NCI-H128 (cell line): ENCODE measurements around the gene ZNF670.
"Not testable (repeated sequence)": the region's sequence is repeated elsewhere in the genome, so short reads cannot be mapped to it uniquely, and the experiment has no call there.

ENCODE experiments used
- DNase-seq: peaks from one replicate; lab custom pipeline; 2025; ENCODE audit not compliant: unreplicated experiment; lab: John Stamatoyannopoulos, UW

Gene ZNF670

DNA sequence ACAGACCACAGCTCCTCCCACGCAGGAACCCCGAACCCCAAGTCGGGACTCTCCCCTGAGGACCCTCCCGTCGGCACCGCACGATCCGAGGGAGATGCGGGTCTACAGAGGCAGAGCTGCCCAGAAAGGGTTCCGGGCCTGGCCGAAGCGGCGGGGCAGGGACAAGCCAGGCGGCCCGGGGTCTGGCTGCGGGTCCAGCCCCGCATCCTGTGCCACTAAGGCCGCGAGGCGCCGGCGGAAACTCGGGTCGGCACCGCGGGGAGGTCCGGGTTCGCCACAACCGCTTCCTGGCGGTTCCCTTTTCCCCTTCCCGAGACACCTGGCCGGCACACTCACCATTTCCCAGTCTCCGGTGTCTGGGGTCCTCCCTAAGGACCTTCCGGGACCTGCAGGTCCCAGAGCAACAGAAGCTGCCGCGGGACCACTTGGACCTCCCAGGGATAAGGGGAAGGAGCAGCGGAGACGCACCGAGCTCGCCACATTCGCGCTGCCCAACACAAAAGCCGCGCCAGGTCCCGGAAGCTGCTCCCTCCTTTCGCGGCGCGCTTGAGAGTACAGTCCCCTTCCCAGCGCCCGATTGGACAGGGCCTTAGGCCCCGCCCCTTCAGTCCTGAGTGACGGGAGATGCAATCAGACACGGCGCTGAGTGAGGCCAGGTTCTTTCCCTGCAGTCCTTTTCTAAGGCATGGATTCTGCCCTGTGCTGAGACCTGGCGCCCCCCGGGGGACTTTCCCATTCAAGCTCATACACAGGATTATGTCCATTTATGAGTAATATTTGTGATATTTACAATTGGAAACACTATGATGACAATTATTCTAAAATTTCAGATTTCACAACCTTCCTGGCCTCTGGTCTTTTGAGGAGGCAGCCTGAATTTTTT is at the start of gene ZNF670:
TSS of gene ZNF670 (minus strand) at position 554 of the 883 bp plus-strand sequence. CDS start at position 339, 215 bp downstream.
- peak; percentile 98 for DNase-seq

DNA sequence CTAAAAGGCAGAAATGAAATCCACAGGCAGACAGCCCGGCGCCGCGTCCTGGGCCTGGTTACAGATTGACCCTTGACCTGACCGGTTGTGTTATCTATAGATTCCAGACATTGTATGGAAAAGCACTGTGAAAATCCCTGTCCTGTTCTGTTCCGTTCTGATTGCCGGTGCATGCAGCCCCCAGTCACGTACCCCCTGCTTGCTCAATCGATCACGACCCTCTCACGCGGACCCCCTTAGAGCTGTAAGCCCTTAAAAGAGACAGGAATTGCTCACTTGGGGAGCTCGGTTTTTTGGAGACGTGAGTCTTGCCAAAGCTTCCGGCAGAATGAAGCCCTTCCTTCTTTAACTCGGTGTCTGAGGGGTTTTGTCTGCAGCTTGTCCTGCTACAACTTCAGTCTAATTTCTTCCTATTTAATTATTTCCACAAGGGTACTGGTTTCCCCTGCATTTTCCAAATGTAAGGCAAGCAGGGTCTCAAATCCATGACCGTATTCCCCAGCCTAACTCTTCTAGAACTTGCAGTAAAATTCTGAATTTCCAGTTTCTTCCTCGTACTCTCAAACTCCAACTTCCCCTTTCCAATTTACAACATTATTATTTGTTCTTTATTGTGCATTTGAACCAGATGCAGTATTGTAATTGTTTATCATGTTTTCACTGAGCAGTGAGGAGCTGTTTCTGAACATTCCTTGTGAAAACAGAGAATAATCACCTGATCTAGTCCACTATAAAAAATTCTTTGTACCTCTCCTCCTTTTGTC is 49.1 kb upstream of the ZNF670 start:
- not testable (repeated sequence) for DNase-seq

- DNase-seq: not testable (repeated sequence)
Measured at GRCh38 chr1:247126601-247127000, 48.0 kb upstream of the ZNF670 start.

DNA sequence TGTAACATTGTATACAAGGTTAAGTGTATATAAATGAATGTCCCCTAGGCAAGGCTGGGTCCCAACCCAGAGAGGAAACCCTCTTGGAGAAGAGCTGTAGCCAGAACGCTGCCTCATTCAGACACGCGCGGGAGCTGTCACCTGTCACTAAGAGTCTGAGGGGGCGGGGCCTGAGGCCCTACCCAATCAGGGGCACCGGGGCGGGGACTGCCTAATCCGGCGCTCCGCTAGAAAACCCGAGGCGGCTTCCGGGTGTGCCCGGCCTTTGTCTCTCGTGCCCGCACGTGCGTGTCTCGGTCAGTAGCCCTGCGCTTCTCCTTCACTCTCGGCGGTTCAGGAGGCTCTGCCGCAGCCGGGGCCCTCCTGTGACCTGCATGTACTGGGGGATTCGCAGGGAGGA is 47.6 kb upstream of the ZNF670 start:
- DNase-seq: not testable (repeated sequence)

DNA sequence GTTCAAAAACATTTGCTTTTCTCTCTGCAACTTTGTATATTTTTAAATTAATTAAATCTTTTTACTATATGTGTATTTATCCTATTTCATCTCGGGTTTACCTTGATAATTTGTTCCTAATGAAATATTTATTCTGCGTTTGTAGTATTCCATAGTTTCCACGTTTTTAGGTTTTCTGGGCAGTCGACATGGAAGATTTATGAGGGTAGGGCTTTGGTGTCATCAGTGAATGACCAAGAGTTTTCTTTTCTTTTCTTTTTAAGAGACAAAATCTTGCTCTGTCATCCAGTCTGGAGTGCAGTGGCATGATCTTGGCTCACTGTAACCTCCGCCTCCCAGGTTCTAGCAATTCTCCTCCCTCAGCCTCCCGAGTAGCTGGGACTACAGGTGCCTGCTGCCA is 42.8 kb upstream of the ZNF670 start:
- DNase-seq: no peak

DNA sequence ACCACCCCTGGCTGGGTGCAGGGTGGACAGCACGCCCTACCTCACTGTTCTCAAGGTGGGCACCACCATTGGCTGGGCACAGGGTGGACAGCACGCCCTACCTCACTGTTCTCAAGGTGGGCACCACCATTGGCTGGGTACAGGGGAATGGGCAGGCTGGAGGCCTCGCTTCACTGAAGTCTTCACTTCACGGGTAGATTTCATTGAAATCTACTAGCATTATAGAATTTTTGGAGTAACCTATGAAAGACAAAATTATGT is 41.7 kb upstream of the ZNF670 start:
- not testable (repeated sequence) for DNase-seq

DNA sequence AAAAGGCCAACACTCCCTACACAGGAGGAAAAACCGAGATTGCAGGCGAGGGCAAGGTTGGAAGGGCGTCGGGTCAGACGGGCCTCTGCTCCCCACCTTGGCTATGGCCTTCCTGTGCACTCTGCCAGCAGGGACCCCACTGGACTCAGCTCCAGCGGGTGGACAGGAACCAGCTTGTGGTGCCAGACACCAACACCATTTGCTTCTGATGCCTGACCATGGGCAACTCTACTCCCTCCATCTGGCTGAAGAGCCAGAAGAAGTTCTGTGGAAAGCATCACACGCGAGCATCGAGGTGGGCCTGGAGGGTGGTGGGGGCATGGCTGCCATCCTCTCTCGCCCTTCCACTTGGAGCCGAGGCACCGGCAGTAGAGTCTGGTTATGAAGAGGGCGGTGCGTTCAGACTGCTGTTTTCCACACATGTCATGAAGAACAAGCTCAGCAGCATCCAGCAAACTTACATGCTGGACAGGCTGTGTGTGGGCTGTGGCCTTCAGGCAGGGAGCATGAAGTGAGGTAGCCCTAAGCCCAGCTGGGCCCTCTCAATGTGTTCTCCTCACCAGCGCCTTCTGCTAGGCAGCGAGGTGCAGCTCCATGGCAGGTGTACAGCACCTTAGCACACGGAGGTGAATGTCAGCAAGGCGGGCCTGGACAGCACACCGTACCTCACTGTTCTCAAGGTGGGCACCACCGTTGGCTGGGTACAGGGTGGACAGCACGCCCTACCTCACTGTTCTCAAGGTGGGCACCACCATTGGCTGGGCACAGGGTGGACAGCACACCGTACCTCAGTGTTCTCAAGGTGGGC is 41.2 kb upstream of the ZNF670 start:
- DNase-seq: no peak

DNA sequence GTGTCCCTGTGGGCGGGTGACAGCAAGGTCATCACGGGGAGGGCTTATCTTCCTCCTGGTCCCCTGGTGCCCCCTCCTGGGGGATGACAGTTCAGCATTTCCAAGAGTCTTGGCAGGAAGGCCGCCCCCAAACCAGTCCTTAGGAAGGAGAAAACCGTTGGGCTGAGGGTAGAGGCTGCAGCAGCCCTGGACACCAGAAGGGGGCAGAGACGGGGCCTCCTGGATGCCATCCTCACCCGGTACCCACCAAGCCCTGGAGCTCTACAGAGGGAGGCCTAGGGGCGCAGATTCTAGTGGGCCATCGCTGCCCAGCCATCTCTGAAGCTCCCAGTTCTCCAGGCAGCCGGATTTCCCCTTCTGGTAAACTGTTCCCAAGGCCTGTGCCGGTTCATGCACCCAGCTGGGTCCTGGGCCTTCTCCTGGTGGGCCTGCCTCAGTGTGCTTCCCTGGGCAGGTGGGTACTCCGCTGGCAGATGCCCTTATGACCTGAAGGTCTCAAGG is 40.4 kb upstream of the ZNF670 start:
- DNase-seq: no peak

GRCh38 chr1:247115545-247115944 is 36.9 kb upstream of the ZNF670 start:
- DNase-seq: no peak

- no peak for DNase-seq
Measured at GRCh38 chr1:247115141-247115510, 36.5 kb upstream of the ZNF670 start.

DNA sequence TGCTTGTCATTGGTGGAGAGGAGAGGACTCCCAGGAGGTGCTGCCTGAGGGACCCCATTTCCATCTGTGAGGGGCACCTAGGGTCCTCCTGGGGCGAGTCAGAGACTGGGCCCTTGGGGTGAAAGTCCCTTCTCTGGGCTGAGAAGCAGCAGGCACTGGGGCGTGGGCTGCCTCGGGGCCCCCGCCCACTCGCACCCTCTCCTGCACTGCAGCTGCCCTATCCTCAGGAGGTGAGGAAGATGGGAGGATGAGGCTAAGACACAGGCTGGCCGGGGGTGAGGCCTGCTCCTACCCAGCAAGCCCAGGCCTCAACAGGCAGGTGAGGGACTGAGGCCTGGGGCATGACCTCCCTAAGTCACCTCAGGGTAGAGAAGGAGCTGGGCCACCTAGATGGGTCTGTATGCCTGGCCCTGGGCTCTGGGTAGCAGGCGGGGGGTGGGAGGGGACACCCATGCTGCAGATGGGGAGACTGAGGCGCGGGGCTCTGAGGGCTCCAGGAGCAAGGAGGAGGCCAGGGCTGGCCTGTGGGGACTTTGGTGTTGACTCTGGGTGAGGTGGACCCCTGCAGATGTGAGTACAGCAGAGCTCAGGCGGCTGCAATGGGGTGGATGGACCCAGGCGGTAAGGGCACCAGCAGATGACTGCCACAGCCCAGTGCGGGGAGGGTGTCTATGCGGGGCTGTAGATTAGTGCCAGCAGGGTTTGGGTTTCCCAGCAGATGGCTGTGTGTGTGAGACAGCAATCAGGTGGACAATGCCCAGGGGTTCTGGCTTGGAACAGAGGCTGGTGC is 35.9 kb upstream of the ZNF670 start:
- DNase-seq: no peak

DNA sequence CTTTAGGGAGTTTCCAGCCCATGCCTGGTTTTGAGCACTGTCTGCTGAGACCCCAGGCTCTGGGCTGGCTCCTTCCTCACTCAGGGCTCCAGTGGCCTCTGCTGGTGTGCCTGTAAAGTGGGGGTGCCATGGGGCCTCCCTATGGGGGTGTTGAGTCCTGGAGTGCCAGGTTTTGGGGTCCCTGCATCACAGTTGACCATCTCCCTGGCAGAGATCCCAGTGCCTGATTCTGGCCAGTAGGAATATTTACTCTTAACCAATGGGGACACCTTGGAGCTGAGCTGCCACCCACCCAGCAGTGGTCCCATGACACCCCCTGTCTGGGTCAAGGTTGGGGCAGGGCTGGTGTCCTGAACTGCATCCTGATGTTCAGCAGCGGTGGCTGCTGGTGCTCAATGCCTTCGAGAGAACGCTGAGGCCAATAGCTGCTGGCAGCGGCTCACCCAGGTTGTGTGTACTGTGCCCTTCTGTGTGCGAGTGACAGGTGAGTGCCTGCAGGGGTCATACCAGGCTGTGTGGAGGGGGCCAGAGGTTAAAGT is 35.2 kb upstream of the ZNF670 start:
- DNase-seq: no peak

- DNase-seq: no peak
Measured at GRCh38 chr1:247113094-247113497, 34.5 kb upstream of the ZNF670 start.

DNA sequence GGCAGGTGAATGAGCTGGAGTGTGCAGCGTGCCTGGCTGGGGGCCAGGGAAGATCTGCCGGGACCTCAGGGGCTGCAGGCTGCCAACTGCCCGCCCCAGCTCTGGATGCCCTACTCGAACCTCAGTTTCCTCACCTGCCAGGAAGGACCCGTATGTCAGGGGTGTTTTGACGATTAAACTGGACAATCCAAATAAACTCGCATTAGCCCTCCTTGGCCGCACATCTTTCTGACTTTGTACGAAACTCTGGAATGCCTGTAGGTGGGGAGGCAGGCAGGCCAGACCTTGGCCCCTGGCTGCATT is 33.8 kb upstream of the ZNF670 start:
- no peak for DNase-seq

GRCh38 chr1:247111700-247112478 is 33.3 kb upstream of the ZNF670 start:
- DNase-seq: no peak

DNA sequence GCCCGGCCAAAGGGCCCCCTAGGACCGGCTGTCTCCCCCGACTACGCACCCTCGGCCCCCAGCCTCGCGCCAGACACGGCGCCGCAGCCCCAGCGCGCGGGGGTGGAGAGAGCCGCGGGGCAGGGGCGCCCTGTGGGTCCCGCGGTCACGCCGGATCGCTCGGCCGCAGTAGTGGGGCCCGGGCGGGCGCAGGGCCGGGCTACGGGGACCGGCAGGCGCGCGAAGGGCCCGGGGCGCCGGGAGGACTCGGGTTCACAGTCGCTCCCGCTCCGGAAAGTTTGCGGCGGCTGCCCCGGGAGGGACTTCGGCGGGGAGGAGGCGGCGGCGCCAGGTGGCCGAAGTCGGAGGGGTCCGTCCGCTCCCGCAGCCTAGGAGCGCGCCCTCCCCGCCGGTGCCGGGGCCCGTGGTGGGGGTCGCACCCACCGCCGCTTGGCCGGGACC is 32.7 kb upstream of the ZNF670 start:
- DNase-seq: no peak

- DNase-seq: no peak
Measured at GRCh38 chr1:247110627-247111258, 32.1 kb upstream of the ZNF670 start.

DNA sequence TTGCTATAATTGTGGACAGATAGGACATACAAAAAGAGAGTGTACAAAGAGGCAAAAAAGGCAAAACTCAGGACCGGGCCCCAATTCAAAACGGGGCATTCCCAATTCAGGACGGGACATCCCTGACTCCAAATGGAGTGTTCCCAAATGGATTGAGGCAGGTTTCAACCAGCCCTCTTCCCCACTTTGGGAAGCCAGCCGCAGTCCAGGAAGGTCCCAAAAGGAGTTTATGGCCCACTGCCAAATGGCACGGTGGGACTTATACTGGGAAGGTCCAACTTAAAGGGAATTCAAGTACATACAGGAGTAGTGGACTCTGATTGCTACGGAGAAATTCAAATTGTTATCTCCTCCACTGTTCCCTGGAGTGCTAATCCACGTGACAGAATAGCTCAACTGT is 29.1 kb upstream of the ZNF670 start:
- no peak for DNase-seq

DNA sequence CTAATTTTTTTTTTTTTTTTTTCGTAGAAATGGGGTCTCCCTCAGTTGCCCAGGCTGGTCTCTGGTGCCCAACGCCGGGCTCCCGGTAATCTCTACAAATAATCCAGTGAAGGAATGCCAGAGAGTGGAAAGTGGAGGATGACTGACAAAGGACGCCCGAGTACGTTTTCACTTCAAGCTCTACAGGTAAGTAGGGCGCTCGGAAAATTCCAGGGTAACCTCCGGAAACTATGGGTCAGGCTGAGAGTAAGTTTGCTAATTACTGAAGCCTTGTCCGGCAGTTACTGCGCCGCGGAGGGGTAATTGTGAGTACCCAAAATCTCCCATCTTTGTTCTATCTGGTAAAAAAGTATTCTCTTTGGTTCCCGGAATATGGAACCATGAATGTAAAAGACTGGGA is 27.4 kb upstream of the ZNF670 start:
- DNase-seq: no peak
